K562 (cell line): ENCODE data around the gene DCAF4. TPM values are rescaled to one million over a fixed set of nuclear protein-coding genes. Genes with fewer than 3 reads are reported as not detected.

ENCODE experiments used
- BHLHE40 ChIP-seq: IDR thresholded peaks from 2 replicates; pipeline ENCODE4 v1.6.1; 2011; ENCODE audit warnings: low read length, improper control_type of control experiment
- BRD9 ChIP-seq: fragments of 450-650 bp; IDR thresholded peaks from 2 replicates; pipeline ENCODE4 v1.6.1; 2018; ENCODE audit warnings: low read depth; ENCODE audit not compliant: partially characterized antibody
- CLOCK ChIP-seq: fragments of 250-450 bp; sonication (Bioruptor Pico); IDR thresholded peaks from 2 replicates; pipeline ENCODE4 v1.4.0; 2020; ENCODE audit warnings: mild to moderate bottlenecking, moderate library complexity, borderline replicate concordance
- CREB1 ChIP-seq, 2 experiments: sonication (generic) in 1 of 2; formaldehyde crosslinking in 1 of 2; IDR thresholded peaks; 2 replicates each; pipeline versions ENCODE4 v1.6.1 to v1.8.0; 2012 to 2022; ENCODE audit warnings: inconsistent platforms in 1 of 2, mild to moderate bottlenecking in 1 of 2, missing genetic modification reagents in 1 of 2, moderate library complexity in 1 of 2
- DACH1 ChIP-seq: fragments of 450-650 bp; IDR thresholded peaks from 2 replicates; pipeline ENCODE4 v1.6.1; 2018; ENCODE audit not compliant: partially characterized antibody
- FOSL1 ChIP-seq: fragments of 200-800 bp; sonication (Bioruptor generic); conservative IDR thresholded peaks from 2 replicates; pipeline ENCODE4 v1.6.1; 2016; ENCODE audit warnings: missing genetic modification characterization, missing compliant biosample characterization
- HNRNPH1 ChIP-seq: fragments of 200-400 bp; formaldehyde crosslinking; optimal IDR thresholded peaks from 2 replicates; pipeline ENCODE3; 2017; ENCODE audit warnings: low read depth, mild to moderate bottlenecking, low read length, moderate library complexity
- HNRNPK ChIP-seq: fragments of 200-400 bp; formaldehyde crosslinking; IDR thresholded peaks from one replicate; pipeline ENCODE4 v1.6.1; 2018; ENCODE audit warnings: mild to moderate bottlenecking, low read depth, low read length; ENCODE audit not compliant: poor library complexity, severe bottlenecking
- KDM5B ChIP-seq: fragments of 200-600 bp; sonication (generic); IDR thresholded peaks from 2 replicates; pipeline ENCODE4 v1.6.1; 2012; ENCODE audit warnings: low read depth, mild to moderate bottlenecking, moderate library complexity, low read length, control low read depth, inconsistent platforms; ENCODE audit not compliant: insufficient replicate concordance
- LEF1 ChIP-seq: fragments of 450-650 bp; IDR thresholded peaks from 2 replicates; pipeline ENCODE4 v1.6.1; 2016; ENCODE audit warnings: mild to moderate bottlenecking
- MCM3 ChIP-seq: fragments of 450-650 bp; IDR thresholded peaks from 2 replicates; pipeline ENCODE4 v1.6.1; 2016
- NCOA2 ChIP-seq, 2 experiments: fragments of 450-650 bp; IDR thresholded peaks; 2 replicates each; pipeline ENCODE4 v1.6.1; 2018; ENCODE audit warnings: mild to moderate bottlenecking in 2 of 2, moderate library complexity in 1 of 2; ENCODE audit not compliant: partially characterized antibody in 2 of 2
- NR2C2 ChIP-seq, 2 experiments: fragments of 200-800 bp in 1 of 2; sonication (Bioruptor generic) in 1 of 2; sonication (generic) in 1 of 2; formaldehyde crosslinking in 1 of 2; IDR thresholded peaks; 2 replicates each; pipeline versions ENCODE4 v1.6.1 to v1.8.0; 2016 to 2022; ENCODE audit warnings: mild to moderate bottlenecking in 1 of 2, missing compliant biosample characterization in 1 of 2, missing genetic modification characterization in 1 of 2, missing genetic modification reagents in 1 of 2
- NR3C1 ChIP-seq: sonication (generic); formaldehyde crosslinking; IDR thresholded peaks from 2 replicates; pipeline ENCODE4 v1.8.1; 2022; ENCODE audit warnings: missing genetic modification reagents
- RNF219 ChIP-seq: fragments of 250-450 bp; sonication (Bioruptor Pico); IDR thresholded peaks from 2 replicates; pipeline ENCODE4 v1.5.0; 2022; ENCODE audit warnings: mild to moderate bottlenecking
- SRSF7 ChIP-seq: fragments of 200-400 bp; formaldehyde crosslinking; optimal IDR thresholded peaks from 2 replicates; pipeline ENCODE3; 2017; ENCODE audit warnings: mild to moderate bottlenecking, low read depth, low read length
- TAF9B ChIP-seq: fragments of 450-650 bp; IDR thresholded peaks from 2 replicates; pipeline ENCODE4 v1.6.1; 2018; ENCODE audit warnings: mild to moderate bottlenecking; ENCODE audit not compliant: partially characterized antibody
- WHSC1 ChIP-seq: IDR thresholded peaks from one replicate; pipeline ENCODE4 v1.6.1; 2012; ENCODE audit warnings: low read length, control low read depth, inconsistent platforms
- ZHX1 ChIP-seq: fragments of 150-350 bp; conservative IDR thresholded peaks from 2 replicates; pipeline ENCODE4 v1.6.1; 2014; ENCODE audit warnings: low read length
- ZNF77 ChIP-seq: fragments of 250-450 bp; sonication (Bioruptor Pico); IDR thresholded peaks from 2 replicates; pipeline ENCODE4 v1.5.0; 2020
- polyA plus RNA-seq, 8 experiments: library from polyadenylated mRNA; depleted of rRNA in 4 of 8; stranded (reverse) in 5 of 8; unstranded in 3 of 8; fragments of >200 nt; fragmentation: Nextera tagmentation in 2 of 8; fragmentation: Illumina TruSeq in 1 of 8; extraction: Ambion mirVana in 2 of 8; extraction: Trizol in 1 of 8; gene quantifications; 2 replicates each; pipeline versions ENCODE4 v1.2.1 to v1.2.3, GENCODE V29; 2011 to 2014; ENCODE audit warnings: inconsistent platforms in 1 of 8, missing spikeins in 1 of 8
- total RNA-seq, 7 experiments: library from RNA; depleted of rRNA in 6 of 7; stranded (reverse); fragments of >200 nt in 6 of 7; fragmentation: Illumina TruSeq in 2 of 7; extraction: Trizol in 2 of 7; gene quantifications; 2 replicates each; pipeline versions ENCODE4 v1.2.1 to v1.2.3, GENCODE V29; 2011 to 2021; ENCODE audit warnings: low replicate concordance in 1 of 7
- TF ChIP-seq, protein P1 (sequence below): fragments of 450-650 bp; formaldehyde crosslinking; IDR thresholded peaks from 2 replicates; pipeline ENCODE4 v1.4.0; 2022; ENCODE audit warnings: missing genetic modification characterization

The DCAF4 gene
- total and polyA plus RNA-seq, 9 of the 15 experiments (the other 6 are each of a cell fraction or from before 2014, with no cell fraction given): 2.7 to 49.2 (median 22.9) TPM

DNA sequence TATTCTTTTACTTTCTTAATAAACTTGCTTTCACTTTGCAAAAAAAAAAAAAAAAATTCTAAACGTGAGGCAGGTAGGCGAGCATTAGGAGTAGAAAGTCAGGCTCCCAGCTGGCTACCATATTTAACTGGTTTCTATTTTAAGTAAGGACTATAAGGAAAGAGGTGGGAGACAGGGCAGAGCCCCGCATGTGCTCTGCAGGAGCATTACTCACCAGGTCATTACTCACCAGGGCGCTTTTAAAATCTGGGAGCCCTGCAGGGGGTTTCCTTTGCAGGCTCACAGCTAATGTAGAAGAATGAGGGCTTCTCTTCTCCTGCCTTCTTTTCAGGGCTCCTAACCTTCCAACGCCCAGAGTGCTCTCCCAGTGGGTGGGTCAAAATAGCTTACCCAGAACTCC lies 18.4 kb upstream of the DCAF4 start (continued):
- TF ChIP-seq SRSF7 (no peak), MCM3 (no peak), DACH1 (no peak), CLOCK (CRISPR knock-in tag) (no peak), ZNF77 (CRISPR knock-in tag) (no peak), KDM5B (peak; percentile 24), BRD9 (peak; percentile 14), NR3C1 (no peak), CREB1 (IDR thresholded peaks at IDR 0.05) (no peak), CREB1 (CRISPR knock-in tag; IDR thresholded peaks at IDR 0.05) (no peak), BHLHE40 (peak; percentile 21; the same call in 1 of the 2 replicates), NCOA2 (IDR thresholded peaks at IDR 0.05; ENCODE audit: partially characterized antibody in 2 of 2) (no peak), NR2C2 (CRISPR knock-in tag; IDR thresholded peaks at IDR 0.05) (no peak), NR2C2 (tag; IDR thresholded peaks at IDR 0.05) (peak; percentile 41; the same call in 1 of the 2 replicates), RNF219 (CRISPR knock-in tag) (no peak), HNRNPK (no peak), ZHX1 (no peak), FOSL1 (tag) (peak; percentile 85), HNRNPH1 (no peak), LEF1 (no peak), TAF9B (no peak), WHSC1 (no peak)
- TF ChIP-seq, protein P1, sequence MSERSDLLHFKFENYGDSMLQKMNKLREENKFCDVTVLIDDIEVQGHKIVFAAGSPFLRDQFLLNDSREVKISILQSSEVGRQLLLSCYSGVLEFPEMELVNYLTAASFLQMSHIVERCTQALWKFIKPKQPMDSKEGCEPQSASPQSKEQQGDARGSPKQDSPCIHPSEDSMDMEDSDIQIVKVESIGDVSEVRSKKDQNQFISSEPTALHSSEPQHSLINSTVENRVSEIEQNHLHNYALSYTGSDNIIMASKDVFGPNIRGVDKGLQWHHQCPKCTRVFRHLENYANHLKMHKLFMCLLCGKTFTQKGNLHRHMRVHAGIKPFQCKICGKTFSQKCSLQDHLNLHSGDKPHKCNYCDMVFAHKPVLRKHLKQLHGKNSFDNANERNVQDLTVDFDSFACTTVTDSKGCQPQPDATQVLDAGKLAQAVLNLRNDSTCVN: no peak
